Hematopoietic multipotent progenitor cell treated with erythropoietin and hydrocortisone succinate and interleukin-3 and kit ligand, for 17 days (in vitro differentiated cells): Measurements from ENCODE around the gene ATP13A2.
"Not testable (repeated sequence)": the region's sequence is repeated elsewhere in the genome, so short reads cannot be mapped to it uniquely, and the experiment has no call there.

ENCODE experiments used
- DNase-seq: peaks from one replicate; pipeline ENCODE4 v3.0.0-alpha.2; 2015; ENCODE audit warnings: low spot score

Gene ATP13A2

DNA sequence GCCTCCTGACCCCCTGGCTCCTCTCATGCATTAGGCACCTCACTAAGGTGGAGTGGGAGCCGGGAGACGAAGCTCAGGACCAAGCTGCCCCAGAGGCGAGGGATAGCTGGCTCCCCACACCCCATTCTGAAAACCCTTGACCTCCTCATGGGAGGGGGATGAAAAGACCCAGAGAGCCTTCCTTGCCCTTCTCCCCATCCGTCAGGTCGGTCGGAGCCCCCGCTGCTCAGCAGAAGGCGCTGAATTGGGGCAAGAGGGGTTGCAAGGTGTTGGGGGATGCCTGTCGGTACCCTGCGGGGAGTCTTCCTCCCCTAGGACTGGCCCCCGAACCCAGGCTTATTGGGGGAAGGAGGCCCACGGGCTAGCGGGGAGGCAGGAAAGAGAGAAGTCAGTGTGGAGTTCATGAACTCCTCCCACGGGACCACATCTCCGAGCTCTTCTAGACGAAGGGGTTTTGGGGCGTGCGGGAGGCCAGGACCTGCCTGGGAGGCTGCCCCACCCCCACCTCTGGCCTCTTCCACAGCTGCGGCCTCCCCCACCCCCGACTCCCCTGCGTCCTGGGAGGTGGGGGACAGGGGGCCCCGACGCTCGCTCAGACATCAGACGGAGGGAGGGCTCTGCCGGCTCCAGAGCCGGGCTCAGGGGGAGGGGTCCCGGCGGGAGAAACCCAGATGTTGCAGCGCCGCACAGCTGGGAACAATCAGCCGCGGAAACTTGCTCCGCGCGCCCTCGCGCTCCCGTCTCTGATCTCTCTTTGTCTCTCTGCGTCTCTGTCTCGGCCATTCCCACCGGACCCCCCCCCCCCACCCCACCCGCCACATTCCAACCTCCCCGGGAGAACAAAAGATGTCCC is 32.0 kb downstream of the ATP13A2 start:
- no peak for DNase-seq

DNA sequence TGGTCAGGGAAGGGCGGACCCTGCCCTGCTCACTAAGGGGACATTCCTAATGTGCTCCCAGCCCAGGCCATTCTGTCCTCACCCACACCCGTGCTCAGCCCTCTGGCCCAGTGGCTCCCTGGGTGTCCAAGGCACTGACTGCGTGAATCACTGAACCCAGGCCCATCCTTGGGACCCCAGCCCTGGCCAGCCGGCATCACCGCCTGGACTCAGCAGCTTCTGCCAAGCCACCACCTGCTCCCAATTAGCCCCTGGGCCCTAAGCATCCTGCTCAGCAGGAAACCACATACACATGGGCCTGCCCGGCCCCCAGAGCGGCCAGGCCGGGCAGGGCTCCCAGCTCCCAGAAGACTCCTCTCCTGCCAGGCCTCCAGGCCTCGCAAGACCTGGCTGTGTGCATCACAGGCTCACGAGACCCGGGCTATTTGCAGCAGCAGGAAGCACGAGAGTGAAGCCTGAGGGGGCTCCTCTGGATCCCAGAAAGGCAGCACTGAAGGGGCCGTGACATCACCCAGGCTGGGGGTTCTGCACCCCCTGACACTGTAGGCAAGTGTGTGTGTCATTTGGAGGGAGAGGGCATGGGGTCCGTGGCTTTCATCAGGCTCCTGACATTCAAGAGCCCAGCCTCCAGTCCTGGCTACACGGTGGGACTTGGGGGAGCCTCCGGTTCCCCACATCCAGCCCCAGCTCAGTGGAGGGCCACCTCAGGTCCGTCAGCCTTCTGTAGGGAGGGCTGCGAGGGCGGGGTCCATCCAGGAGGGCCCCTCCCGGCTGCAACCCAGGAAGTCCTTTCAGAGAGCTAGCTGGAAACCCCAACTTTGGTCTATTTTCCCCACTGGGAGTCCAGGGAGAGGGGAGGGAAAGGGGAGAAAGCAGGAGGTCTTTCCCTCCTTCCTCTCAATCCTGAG is 32.9 kb downstream of the ATP13A2 start:
- DNase-seq = no peak

DNA sequence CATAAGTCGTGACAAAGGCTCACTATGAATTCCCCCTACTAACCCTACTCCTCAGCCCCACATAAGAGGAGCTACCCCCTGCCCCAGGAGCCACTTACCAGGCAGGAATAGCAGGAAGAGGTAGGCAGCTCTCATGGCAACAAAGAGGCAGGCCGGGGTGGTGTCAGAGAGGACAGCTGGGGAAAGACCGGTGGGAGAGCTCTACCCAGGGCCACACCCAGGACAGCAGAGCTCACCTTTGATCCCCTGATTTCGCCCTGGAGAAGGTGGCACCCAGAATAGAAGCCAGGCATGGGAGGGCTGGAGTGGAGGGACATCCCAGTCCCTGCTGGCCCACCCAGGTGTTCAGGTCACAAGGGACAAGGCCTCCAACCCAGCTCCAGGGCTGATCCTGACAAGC is 33.6 kb downstream of the ATP13A2 start:
- no peak for DNase-seq

DNA sequence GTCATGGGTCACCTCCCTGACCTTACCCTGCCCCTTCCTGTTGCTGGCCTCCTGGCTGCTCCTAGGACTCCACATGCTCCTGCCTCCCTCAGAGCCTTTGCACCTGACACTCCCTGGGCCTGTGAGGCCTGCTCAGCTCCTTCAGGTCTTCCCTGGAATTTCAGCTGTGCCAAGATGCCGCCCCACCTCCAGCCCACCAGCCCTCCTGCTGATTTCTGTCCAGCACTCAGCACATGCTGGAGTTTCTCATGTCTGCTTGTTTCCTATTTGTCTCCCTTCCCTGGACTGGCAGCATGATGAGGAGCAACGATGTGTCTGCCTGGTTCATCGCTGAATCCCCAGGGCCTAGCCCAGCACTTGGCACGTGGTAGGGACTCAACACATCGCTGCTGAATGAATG is 34.4 kb downstream of the ATP13A2 start:
- no peak for DNase-seq

DNA sequence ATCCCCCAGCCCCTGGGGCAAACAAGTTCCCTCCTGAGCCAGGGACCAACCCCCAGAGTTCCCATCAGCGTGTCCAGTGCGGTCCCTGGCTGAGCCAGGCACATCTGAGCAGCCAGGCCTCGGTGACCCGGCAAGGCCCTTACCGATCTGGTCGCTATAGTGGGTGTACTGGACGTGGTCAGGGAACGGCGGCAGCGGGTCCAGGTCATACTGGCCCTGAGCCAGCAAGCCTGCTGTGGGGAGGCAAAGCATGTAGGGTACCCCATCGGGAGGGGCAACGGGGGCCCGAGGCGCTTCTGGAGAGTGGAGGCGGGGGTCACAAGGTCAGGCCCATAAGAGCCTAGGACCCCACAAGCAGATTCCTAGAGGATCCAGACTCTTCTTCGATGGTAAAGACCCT is 34.8 kb downstream of the ATP13A2 start:
- DNase-seq = no peak

DNA sequence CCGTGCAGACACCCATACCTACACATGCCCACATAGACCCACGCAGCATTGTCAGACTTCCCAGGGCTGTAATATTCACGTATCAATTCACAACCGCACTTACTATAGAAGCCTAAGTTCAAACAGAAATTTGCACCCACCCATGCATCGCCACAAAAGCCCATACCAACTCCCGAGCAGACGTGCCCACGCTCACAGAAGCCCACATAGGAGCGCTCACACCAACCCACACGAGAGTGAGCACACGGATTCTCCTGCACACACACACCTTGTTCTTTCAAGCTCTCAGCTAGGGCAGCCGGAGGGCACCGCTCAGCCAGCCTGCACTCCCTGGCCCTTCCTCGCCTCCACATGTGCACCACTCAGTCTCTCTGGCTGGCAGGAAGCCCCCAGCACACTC is 35.9 kb downstream of the ATP13A2 start:
- DNase-seq = no peak

DNA sequence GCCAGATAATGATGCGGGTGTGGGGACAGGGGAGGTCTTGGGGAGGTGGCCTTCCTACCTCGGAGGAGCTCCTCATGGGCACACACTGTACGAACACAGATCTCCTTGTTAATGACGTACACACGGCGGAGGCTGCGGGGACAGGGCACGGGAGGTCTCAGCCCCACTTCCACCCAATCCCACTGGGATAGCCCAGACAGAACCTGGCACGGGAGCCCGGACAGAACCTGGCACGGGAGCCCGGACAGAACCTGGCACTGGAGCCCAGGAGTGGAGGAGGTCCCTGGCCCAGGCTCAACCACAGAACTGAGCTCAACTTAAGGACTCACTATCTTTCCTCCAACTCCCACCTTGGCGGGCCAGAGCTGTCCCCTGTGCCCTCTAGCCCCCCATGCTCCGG is 36.5 kb downstream of the ATP13A2 start:
- no peak for DNase-seq

DNA sequence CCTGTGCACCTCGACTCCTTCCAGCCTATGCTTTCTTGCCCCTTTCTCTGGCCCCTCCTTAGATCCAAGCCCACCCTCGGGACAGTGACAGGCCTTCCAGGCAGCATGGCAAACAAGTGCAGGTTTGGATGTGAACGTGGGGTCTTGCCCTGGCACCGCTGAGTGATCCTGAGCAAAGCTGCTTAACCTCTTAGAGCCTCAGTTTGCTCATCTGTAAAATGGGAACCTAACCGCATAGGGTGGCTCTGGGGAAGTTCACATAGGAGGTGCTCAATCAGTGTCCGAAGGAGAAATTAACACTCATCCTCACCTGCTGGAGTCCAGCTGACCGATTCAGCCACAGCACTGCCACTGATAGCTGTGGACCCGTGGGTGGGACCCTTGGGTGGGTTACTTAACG is 38.5 kb downstream of the ATP13A2 start:
- DNase-seq = no peak

DNA sequence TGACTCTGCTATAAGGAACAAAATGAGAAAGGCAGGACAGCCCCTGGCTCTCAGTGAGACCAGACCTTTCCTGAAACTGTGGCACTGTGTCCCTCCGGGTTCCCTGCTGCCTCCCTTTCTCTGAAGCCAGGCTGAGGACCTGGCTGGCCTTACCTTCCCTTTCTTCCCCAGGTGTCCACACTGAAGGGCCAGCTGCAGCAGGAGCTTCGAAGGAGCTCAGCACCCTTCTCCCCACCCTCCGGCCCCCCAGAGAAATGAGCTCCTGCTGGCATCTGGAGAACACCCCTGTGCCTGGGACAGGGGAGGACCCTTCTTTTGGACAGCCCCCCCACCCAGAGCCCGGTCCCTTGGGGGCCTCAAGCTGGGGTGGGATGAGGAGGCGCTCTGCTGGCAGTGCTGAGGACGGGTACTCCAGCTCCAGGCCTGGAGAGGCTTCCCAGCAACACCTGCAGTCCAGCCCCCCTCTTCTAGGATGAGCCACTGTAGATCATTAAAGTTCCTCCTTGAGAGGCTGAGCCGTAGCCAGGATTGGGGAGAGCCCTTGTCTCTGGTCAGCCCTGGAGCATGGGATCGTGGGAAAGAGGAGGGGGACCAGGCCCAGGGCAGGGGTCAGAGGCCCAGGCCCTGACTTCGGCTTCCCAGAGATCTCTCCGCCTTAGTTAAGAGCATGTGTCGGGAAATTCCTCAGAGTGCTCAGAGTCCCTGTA is 39.4 kb downstream of the ATP13A2 start:
- DNase-seq = no peak

DNA sequence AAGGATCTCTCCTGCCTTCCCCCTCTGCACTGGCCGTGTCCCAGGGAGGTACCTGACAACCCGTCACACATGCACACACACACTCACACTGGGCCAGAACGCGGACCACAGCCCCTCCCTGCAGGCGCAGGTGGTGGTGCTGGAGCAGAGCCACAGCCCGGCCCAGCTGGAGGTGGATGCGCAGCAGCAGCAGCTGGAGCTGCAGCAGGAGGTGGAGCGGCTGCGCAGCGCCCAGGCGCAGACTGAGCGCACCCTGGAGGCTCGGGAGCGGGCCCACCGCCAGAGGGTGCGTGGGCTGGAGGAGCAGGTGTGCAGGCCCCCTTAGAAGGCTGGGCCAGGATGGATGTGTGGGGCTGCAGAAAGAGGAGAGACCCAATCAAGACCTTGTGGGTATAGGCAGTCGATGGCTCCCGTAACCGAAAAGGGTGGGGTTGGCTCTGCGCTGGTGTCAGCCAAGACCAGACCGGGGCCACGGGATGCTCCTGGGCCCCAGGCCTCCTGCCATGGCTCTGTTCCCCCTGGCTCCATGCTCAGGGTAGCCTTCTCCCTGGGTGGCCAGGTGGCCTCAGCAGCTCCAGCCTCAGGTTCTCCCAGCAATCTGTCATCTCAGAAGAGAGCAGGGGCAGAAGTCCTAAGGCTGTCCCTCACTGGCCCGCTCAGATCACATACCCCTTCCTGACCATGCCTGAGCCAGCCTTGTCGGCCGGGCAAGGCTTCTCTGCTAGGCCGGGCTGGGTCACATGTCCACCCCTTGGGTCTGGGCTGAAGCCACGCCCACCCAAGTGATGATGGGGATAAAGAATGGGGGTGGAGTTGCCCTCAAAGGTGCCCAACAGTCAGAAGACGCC is 40.2 kb downstream of the ATP13A2 start:
- no peak for DNase-seq

DNA sequence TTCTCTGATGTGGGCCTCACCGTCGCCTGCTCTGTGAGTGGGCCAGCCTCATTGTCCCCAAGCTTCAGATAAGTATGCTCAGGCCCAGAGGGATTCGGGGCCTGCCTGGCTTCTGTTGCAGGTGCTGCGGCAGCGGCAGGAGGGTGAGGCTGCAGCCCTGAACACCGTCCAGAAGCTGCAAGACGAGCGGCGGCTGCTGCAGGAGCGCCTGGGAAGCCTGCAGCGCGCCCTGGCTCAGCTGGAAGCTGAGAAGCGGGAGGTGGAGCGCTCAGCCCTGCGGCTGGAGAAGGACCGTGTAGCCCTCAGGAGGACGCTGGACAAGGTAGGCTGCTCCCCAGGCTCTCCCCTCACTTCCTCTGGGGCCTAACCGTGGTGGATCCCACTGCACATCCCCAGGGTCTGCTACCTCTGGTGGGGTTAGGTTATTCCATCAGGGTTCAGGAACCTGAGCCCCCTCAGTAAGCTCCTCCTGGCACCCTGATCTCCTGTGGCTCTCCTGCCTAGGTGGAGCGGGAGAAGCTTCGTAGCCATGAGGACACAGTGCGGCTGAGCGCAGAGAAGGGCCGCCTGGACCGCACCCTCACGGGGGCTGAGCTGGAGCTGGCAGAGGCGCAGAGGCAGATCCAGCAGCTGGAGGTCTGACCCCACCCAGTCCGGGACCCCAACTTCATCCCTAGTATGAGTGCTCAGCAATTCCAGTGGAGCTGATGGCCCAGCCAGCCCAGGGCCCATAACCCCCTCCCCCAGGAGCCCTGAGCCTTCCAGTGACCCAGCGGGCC is 41.4 kb downstream of the ATP13A2 start:
- no peak for DNase-seq

DNA sequence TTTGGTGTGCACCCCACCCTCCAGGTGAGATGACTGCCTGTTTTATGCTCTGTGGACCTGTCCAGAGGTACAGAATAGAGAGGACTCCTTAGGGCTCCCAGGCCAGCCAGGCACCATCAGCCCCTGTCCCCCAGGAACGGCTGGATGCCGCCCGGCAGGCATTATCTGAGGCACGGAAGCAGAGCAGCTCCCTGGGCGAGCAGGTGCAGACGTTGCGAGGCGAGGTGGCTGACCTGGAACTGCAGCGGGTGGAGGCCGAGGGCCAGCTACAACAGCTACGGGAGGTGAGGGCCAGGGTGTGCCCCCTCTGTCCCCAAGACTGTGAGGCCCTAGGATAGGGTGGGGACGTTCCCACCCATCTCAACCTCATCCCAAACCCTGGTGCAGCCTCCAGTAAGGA is 42.1 kb downstream of the ATP13A2 start:
- DNase-seq = no peak

DNA sequence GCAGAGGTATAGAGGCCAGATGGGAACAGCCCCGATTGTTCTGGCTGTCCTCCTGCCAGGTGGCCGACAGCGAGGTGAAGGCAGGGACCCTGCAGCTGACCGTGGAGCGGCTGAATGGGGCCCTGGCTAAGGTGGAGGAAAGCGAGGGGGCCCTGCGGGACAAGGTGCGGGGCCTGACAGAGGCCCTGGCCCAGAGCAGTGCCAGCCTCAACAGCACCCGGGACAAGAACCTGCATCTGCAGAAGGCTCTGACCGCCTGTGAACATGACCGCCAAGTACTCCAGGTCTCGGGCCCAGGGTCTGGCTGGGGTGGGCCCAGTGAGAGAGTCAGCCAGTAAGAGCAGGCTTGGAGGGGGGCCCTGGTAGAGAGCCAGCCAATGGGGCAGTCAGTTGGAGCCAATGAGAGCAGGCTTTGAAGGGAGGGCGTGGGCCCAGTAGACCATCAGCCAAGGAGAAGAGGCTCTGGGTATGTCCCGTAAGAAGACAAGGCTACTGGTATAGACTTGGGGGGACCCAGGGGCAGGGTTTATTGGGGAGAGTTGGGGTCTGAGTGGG is 42.6 kb downstream of the ATP13A2 start:
- DNase-seq = no peak

DNA sequence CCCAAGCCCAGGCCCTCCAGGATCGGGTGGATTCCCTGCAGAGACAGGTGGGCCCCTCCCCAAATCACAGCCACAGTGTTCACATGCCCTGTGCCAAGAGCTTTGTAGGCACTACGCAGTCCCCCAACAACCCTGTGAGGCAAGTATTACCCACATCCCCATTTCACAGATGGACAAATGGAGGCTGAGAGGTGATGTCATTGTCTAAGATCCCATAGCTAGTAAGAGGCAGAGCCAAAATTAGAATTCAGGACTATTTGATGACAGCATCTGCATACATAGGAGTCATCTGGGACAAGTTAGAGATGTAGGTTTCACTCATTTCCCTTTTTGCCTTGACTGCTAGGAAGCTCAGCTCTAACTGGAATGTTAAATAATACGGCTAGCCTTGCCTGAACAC is 43.4 kb downstream of the ATP13A2 start:
- DNase-seq = no peak

DNA sequence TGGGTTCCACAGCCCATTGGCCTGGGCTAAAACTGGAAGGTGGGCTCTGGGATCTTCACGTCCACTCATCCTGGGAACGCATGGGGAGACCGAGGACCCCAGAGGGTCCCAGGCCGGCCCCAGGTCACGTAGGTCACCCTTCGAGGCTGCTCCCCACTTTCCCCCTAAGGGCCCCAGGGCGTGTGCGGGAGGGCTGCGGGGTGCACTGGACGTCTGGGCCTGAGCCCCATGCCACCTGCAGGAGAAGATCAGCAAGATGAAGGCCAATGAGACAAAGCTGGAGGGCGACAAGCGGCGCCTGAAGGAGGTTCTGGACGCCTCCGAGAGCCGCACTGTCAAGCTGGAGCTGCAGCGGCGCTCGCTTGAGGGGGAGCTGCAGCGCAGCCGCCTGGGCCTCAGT is 43.8 kb downstream of the ATP13A2 start:
- no peak for DNase-seq

DNA sequence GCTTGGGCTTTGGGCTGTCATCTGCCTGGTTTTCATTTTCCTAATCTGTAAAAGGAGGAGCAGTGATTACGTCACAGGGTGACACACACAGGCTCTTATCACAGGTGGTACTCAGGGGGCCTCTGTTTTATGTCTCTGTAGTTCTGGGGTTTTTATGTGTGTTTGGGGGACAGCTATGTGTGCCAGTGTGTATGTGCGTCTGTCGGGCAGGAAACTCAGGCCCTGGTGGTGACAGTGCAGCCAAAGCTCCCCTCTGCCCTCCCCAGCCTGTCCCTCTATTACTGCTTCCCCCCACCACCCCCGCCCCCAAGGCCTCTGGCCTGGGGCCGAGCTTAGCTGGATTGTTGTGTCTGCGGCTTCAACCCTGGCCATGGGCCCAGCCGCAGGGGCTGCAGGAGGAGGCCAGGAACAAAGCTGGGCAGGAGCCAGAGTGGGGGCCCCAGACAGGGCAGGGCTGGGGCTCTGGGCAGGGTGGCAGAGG is 44.6 kb downstream of the ATP13A2 start:
- DNase-seq = no peak

DNA sequence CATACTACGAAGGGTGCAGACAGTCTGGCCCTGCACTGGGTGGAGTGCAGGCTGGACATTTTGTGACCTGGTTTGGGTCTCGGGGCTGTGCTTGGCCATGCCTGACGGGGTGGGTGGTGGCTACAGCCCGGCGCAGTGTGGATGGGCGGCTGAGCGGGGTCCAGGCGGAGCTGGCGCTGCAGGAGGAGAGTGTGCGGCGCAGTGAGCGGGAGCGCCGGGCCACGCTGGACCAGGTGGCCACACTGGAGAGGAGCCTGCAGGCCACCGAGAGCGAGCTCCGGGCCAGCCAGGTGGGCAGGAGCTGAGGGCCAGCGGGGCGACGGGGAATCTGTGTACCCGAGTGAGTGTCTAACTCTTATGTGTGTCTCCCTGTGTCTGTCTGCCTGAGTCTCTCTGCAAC is 45.4 kb downstream of the ATP13A2 start:
- DNase-seq = no peak

DNA sequence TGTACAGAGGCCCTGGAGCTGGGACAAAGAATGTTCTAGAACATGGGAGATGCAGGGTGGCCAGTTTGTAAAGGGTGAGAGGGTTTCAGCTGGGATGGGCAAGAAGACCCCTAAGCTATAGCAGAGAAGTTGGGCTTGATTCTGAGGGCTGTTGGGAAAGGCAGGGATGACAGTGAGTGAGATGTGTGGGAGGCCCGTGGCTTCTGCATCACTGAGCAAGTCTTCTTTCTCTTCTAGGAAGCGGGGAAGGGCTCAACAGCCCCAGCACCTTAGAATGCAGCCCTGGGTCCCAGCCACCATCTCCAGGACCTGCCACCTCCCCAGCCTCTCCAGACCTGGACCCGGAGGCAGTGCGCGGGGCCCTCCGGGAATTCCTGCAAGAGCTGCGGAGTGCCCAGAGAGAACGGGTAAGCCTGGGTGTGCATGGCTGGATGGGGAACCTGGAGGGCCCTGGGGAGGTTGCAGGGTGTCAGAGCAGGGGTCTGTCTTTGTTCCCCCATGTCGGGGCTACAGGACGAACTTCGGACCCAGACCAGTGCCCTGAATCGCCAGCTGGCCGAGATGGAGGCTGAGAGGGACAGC is 46.2 kb downstream of the ATP13A2 start:
- DNase-seq = no peak

DNA sequence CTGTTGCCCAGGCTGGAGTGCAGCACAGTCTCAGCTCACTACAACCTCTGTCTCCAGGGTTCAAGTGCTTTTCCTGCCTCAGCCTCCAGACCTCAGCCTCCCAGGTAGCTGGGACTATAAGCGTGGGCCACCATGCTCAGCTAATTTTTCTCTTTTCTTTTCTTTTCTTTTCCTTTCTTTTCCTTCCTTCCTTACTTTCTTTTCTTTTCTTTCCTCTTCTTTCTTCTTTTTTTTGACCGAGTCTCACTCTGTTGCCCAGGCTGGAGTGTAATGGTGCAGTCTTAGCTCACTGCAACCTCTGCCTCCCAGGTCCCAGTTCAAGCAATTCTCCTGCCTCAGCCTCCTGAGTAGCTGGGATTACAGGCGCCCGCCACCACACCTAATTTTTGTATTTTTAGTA is 47.6 kb downstream of the ATP13A2 start:
- not testable (repeated sequence) for DNase-seq
